Stimulated activated naive CD8-positive, alpha-beta T cell treated with anti-CD3 and anti-CD28 coated beads, Interleukin-15, Interleukin-2, amounts not matched to agents 100 U/mL and 50 U/mL, for 24 hours (primary cell): ENCODE results near the gene VSIG1.

Experiments used
- ATAC-seq: fragments of 150-1000 bp; cut with Tn5 transposase; one replicate; pipeline ENCODE4 v1.10.0; 2021
- DNase-seq: peaks from one replicate; pipeline ENCODE4 v3.0.0; 2021

VSIG1 gene

DNA sequence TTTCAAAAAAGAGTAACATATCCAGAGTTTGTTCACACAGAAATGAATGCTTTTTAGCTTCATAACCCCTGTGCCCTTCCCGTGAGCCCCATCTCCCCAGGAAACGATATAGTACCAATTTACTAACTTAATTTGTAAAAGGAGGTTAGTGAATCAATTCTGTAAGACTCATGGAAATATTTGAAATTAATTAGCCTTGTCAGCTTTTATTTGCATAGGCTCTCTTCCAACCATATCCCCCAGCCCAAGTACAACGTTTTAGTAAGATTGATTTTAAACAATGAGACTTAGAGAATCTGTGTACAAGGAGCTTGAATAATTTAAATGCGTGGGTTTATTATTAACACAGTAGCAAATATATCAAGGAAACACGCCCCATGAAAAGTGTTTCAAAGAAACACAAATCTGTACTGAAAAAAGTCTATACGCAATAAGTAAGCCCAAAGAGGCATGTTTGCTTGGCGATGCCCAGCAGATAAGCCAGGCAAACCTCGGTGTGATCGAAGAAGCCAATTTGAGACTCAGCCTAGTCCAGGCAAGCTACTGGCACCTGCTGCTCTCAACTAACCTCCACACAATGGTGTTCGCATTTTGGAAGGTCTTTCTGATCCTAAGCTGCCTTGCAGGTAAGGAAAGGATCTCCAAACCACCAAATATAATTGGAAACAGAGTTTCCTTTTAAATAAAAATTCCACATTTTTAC is at the start of gene VSIG1:
TSS of gene VSIG1 (plus strand) at position 512 of the 703 bp plus-strand sequence. CDS start at position 578, 66 bp downstream.
- DNase-seq (no peak), ATAC-seq (no peak)

DNA sequence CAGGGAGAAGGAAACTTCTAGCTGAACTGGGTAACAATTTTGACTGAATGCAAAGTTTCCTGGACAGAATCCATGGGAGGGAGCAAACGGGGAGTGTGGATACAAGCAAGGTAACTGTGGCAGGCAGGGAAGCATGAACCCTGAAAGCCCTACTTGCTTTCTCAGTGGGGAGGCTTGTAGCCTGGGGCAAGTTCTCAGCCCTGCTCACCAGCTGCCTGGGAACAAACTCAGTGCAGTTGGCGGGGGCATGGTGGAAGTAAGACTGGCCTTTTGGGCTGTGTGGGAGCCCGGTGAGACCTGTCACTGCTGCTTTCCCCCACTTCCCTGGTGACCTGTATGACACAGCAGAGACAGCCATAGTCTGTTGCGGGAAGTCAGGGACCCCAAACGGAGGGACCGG is 48.7 kb upstream of the VSIG1 start:
- DNase-seq, result no peak
- no peak for ATAC-seq

DNA sequence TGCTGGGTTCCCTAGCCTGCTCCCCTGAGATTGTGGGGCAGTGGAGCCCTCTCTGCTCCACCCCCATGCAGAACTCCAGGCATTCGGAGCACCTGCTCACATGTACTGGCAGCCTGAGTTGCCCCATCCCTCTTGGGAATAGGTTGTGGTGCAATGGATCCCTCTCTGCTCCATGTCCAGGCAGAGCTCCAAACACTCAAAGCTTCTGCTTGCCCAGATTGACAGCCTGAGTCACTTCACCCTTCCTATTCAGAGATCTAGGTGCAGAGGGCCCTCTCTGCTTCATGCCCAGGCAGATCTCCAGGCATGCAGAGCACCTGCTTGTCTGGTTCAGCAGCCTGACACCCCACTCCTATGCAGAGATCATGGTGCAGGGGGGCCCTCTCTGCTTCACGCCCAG is 44.1 kb upstream of the VSIG1 start:
- DNase-seq (no peak), ATAC-seq (no peak)

DNA sequence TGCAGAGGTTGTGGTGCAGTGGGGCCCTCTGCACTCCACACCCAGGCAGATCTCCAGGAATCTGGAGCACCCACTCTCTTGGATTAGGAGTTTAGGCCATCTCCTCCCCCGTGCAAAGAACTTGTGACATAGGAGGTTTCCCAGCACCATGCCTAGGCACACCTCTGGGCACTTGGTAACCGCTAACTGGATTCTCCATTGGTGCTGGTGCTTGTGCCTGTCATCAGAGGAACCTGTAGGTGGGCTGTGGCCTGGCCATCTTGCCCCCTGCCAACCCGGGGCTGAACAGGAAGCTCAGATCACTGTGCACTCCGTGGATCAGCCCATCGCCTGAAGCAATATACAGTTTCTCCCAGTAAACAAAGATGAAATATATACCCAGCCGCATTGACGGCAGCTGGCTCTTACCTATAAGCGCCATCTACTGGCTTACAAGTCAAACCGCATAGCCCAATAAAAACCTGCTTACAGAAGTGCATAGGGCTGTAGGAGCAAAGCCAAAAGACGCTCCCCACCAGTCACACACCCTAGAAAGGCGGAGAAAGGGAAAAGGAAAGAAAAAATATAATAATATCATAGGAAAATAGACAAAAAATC is 43.5 kb upstream of the VSIG1 start:
- DNase-seq, result no peak

DNA sequence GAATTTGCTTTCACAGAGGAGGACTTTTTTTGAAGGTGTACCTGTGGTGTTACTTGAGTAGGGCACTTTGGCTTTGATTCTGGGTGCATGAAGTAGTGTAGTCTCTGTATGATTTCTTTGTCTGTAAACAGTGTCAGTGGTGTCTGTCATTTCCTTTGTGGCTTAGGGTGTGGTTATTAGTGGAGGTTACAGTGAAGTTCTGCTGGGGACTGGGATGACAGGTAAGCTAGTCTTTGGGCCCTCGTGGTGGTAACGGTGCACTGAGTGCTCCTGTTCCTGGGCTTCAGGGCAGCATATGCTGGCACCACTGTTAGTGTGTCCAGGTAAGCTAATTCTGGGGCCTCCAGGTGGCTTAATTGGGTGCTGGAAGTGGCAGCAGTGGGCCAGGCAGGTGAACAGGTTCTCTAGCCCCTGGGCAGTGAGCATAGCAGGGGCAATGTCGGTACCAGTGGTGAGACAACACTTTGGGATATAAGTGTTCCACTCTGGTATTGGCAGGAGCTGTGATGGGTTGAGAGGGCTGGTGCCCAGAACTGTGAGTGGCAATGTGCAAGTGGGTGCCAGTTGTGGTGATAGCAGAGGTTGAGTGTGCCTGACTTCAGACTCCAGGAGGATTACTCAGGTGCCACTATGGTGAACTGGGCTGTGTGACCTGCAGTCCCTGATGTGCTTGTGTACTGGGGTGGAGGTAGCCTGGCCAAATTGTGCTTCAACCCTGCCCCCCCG is 26.0 kb upstream of the VSIG1 start:
- DNase-seq, result no peak
- ATAC-seq, result peak; percentile 39

More for the DNA sequence above, 43.5 kb upstream of the VSIG1 start:
- ATAC-seq, result peak; percentile 72

DNA sequence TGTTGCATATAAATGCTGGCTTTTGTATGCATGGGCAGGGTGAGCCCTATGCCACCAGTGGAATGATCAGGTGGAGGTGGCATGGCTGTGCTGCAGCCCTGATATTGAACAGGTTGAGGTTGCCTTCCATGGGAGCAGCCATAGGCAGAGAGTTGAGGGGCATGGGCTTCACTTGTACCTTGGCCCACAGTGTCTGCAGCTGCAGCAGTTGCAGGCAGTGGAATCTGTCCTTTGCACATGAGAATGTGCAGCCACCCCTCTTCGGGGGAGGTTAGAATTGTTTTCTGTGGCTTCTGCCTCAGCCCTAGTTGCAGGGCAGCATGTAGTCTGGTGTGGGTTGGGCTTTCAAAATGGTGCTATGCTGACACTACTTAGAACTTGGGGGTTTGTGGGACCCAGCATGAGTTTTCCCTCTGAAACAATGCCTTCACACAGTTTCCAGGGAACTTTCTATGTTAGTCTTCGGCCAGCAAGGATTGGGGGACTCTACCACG is 25.4 kb upstream of the VSIG1 start:
- no peak for ATAC-seq
- no peak for DNase-seq

DNA sequence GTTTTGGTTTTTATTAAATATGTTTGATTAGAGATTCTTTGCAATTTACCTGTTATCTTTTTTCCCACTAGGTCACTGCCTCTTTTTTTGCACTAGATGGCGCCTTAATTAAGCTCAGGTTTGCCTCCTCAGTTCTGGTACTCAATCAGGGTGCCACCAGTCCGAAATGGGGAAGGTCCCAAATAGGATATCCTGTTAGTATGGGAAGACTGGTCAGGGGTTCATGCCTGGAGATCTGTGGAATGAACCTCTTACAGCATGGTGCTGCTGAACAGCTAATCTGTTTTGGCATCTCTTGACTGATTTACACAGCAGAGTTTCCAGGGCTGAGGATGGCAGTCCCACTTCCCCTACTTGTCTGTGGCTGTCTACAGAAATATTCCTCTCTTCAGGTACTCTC is 24.2 kb upstream of the VSIG1 start:
- ATAC-seq, result peak; percentile 28
- no peak for DNase-seq

DNA sequence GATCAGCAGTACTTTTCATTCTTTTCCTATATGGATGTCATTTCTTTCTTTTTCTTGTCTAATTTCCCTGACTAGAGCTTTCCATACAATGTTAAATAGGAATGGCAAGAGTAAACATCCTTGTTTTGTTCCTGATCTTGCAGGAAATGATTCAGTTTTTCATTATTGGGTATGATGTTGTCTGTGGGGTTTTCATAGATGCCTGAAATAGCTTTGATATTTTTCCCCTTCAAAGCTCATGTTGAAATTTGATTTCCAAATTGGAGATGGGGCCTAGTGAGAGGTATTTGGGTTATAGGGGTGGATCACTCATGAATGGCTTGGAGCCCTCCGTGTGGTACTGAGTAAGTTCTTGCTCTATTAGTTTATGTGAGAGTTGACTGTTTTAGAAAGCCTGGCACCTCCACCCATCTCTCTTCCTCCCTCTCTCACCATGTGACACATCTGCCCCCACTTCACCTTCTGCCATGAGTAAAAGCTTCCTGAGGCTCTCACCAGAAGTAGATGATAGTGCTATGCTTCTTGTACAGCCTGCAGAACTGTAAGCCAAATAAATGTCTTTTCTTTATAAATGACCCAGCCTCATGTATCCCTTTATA is 22.3 kb upstream of the VSIG1 start:
- DNase-seq, result peak; percentile 14
- peak; percentile 75 for ATAC-seq

DNA sequence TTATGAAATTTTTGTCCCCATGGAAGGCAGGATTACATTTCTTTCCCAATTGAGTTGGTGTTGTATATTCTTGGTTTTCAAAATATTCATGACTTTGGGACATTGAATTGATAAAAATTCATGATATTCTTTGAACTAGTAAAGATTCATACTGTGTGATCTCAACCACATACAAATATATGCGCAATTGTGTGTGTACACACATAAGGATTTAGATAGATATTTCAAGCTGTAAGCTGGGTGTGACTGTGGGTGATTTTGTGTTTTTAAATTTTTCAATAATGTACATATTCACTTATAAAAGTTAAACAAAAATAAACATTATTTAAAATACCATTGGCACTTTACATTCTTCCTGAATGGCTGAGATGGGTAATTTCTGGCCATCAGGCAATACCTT is 19.5 kb upstream of the VSIG1 start:
- ATAC-seq (no peak), DNase-seq (no peak)

DNA sequence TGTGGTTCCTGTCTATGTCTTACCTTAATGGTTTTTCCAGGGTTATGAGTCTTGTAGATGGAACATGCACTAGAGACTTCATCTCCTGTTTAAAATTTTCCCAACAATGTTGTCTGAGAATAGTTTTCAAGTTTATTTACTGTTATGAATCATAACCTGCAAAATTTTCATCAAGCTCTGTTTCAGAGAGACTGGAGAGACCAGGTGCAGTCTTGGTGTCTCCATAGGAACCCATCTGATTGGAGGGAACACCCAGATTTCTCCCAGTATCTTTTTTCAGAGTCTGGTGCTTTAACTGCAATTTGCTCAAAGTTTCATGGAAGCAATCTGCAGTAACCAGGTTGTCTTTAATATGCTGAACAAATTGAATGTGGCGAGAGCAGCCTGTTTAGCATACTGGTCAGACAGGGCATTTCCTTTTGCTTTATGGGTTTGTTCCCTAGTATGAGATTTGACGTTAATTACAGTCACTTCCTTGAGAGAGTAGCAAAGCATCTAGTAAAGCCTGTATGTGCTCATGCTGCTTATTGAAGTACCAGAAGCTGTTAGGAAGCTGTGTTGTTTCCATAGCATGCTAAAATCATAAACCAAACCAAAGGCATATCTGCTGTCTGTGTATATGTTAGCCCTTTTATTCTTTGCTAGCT is 18.8 kb upstream of the VSIG1 start:
- no peak for DNase-seq
- no peak for ATAC-seq

DNA sequence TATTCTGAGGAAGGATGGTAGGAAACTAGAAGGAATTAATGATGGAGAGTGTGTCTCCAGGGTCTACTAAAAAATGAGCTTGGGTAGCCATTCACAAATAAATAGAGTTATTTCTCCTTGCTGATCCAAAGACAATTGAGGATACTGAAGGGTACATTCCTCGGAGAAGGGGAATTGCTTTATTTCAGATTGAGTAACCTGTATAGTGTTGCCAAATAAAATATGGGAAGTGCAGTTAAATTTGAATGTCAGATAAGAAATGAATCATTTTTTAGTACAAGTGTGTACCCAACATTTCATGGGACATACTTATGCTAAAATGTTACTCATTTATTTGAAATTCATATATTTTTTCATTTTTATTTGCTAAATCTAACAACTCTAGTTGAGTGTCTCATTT is 16.0 kb upstream of the VSIG1 start:
- no peak for ATAC-seq
- no peak for DNase-seq

DNA sequence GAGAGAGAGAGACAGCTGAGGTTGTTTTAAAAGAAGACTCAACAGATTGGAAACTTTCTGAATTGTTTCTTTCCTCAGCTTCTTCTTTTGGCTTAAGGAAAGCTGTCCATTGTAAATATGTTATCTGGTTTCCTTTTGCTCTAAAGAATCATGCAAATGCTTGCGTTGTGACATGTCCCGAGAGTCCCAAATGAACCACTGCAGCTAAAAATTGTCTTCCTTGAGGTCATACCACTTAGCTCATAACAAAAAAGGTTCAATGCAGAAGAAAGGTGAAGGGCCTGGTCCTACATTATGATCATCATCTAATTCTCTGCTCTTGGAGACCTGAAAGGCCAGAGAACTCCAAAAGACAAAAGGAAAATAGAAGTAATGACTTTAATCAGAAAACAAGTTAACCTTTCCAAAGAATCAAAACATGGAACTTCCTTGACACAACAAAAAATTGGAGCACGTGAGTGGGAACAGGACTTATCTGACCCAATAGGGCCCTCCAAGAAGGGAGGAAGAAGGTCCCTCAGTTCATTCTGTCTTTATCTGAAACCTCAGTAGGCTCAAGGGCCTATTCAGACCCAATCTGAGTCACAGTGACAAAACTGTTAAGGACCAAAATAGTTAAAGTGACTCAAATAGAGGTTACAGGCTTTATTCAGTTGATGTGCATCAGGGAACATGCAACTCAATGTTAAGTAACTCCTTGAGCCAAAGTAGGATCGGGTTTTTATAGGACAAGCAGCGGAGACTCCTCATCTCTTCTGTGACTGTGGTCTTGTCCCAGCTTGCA is 14.7 kb upstream of the VSIG1 start:
- peak; percentile 43 for ATAC-seq
- DNase-seq, result no peak

DNA sequence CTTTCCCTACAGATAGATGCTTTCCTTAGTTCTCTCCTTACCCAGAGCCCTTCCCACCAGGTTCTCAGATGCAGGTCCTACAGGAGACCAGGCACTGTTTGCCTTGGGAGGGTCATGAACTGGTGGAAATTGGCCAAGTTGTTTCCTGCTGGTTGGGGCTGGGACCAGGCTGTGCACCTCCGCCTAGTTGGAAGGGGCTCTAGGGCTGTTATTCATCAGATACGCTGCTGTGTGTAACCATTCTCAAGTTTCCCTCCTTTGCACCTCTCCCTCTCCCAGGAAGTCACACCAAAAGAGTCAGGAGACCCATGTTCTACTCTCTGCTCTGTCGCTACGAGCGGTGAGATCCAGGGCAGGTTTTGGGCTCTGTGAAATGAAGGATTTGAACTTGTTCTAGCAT is 11.9 kb upstream of the VSIG1 start:
- no peak for DNase-seq
- no peak for ATAC-seq

DNA sequence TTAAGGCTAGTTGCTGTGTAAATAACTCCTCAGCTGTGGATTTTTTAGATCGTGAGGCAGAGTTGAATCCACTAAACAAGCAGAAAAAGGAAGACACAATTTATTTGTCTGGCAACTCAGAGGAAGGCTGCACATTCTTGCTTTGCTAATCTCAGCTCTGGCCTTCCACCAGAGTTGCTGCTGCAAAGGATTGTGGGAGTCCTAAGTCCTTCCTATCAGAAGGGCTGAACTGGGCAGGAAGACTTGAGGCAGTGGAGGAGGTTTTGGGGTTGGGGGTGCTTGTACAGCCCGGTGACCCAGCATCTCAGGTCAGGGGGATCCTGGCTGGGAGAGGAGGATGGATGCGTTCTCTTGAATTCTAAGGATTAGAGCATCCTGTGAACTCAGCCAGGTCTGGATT is 11.0 kb upstream of the VSIG1 start:
- ATAC-seq, result no peak
- DNase-seq, result no peak

DNA sequence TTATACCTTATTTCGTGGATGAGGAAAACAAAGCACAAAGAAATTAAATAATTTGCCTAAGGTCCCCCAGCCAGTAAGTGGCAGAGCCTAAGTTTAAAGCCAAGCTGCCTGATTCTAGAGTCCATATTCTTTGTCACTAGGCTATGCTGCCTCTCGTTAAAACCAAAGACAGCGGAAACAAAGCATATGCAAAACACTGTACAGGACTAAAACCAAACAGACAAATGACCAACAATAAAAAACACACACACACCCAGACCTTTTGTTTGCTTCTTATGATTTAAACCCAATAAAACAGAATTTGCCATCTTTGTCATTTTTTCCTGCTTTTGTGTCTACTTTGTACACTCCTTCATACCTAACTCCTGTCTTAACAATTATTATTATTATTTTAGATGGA is 10.1 kb upstream of the VSIG1 start:
- ATAC-seq (no peak), DNase-seq (no peak)

DNA sequence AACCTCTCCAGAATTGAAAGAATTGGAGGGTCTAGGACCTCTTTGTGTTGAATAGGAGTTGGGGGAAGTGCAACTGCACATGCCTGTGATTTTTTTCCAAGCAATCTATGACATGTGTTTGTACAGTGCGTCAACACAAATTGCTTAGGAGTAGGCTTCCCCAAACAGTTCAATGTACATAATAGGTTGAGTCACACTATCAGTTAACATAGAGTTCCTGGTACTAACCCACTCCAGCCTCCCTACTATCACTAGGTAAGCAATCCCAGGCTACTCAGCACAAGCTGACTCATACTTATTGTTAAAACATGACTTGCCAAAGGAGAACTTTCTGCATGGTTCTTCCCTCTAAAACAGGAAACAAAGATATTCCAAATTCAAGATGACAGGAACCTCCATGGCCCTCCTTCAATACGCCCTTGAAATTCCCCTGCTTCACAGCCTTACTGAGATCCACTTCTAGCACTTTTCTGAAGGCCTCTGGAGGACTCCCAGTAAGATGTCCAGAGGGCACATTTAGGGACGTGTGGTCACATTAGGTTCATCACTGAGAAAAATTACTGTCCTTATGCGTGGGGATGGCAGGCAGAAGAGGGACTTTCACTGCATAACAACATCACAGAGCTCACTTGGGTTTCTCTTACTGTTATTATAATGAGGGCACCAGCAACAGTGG is 8.4 kb upstream of the VSIG1 start:
- DNase-seq (no peak), ATAC-seq (no peak)

DNA sequence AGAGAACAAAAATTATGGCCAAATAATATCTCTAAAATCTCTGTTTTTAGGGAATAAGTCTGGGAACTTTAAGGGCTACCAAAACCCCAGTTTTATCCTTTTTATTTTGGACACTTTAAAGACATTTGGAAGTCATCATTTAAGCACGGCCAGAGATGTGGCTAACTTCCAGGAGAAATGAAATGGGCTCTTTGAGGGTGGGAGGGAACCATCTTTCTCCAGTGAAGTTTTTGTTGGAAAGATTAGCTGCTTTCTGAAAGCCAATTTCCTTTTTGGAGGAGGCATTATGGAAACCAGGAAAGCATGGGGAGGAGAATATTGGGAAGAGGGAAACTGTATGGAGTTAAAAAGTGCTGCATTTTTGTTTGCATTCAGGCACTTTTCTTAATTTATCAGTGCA is 4.8 kb downstream of the VSIG1 start:
- ATAC-seq, result no peak
- DNase-seq, result no peak

DNA sequence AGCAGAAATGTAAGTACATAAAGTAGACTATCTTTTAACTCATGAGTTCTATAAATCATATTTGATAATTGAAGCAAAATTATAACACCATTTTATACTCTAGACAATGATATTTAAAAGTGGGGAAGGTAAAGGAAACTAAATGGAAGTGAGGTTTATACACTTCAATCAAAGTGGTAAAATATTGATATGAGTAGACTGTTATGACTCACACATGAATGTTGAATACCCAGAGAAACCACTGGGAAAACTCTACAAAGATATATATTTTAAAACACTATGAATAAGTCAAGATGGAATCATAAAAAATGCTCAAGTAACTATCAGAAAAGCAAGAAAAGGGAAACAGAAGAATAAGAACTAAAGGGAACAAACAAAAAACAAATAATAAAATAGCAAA is 8.4 kb downstream of the VSIG1 start:
- no peak for DNase-seq
- peak; percentile 81 for ATAC-seq

DNA sequence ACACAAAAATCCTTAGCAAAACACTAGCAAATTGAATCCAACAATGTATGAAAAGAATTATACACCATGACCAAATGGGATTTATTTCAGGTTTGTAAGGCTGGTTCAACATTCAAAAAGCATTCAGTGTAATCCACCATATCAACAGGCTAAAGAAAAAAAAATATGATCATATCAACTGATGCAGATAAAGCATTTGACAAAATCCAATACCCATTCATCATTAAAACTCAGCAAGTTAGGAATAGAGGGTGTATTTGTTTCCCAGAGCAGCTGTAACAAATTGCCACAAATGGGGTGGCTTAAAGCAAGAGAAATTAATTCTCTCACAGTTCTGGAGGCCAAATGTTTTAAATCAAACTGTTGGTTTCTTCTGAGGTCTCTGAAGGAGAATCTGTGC is 10.7 kb downstream of the VSIG1 start:
- DNase-seq (no peak), ATAC-seq (no peak)

DNA sequence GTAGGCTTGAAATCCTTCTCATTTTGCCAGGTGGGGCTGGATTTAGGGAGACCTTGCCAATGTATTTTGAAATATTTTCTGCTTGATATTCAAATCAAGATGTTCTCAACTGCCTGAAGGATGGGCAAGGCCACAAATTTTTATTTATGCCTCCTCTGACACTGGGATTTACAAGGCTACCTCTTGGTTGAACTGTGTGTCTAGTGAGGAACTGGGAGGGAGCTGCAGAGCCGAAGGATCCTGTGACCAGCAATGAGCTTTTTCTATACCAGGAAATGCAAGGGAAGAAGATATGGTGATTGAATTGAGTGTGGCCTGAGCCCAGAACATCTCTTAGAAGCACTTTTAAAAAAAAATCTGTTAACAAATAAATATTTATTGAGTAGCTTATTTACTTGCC is 14.9 kb downstream of the VSIG1 start:
- no peak for ATAC-seq

DNA sequence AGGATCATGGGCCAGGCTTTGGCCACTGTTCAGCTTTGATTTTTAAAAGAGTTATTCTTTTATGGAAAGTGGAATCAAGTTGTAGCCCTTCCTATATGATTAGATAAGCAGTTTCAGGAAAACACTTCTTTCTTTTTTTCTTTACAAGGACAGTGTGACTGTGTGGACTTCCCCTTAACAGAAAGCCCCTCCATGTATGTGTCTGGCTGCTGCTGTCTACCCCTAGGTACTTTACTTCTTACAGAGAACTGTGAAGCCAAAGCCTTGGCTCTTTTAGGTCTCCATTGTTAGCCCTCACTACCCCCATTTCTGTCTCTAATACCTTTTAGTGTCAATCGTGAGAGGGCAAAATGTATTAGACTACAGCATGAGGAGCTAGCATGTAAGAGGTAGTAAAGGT is 19.1 kb downstream of the VSIG1 start:
- ATAC-seq, result no peak
- no peak for DNase-seq

More for the DNA sequence above, 14.9 kb downstream of the VSIG1 start:
- DNase-seq, result no peak
